HCT116 (cell line): ENCODE data around the gene TAPBPL. TPM values are rescaled to one million over a fixed set of nuclear protein-coding genes. Genes with fewer than 3 reads are reported as not detected.

ENCODE experiments used
- ATAC-seq: fragments of 200-7000 bp; cut with Tn5 transposase; 2 replicates; pipeline ENCODE4 v1.9.1; 2020; ENCODE audit warnings: mild to moderate bottlenecking, moderate library complexity
- BruUV-seq: library from RNA; stranded (reverse); fragments of 400-500 nt; replicated peaks from 2 replicates; lab custom pipeline; 2021; lab: Mats Ljungman, UMichigan
- CTCF ChIA-PET: fragments of 300-600 bp; sonication (Branson Sonifier 250); formaldehyde crosslinking; loops from one replicate; lab custom pipeline; 2021; ENCODE audit warnings: antibody characterized with exemption; lab: Charles Lee
- POLR2A ChIA-PET: fragments of 300-600, 350-600 bp; sonication (Branson Sonifier 250); formaldehyde crosslinking; loops from one replicate; lab custom pipeline; 2021; ENCODE audit warnings: antibody characterized with exemption; lab: Charles Lee
- RAD21 ChIA-PET, 2 experiments: fragments of 300-600 bp; sonication (Branson Sonifier 250); formaldehyde crosslinking; loops; one replicate each; lab custom pipeline; 2023; ENCODE audit warnings: low total read pairs in 2 of 2; ENCODE audit not compliant: uncharacterized antibody in 2 of 2, unreplicated experiment in 2 of 2, low non-redundant PET in 1 of 2; lab: Charles Lee
- DNase-seq: peaks from one replicate; pipeline ENCODE4 v3.0.0-alpha.2; 2010; ENCODE audit warnings: low read depth, low spot score
- H2AFZ ChIP-seq: fragments of 200-600 bp; shearing (Covaris generic), sonication (generic); 2 replicates; pipeline ENCODE4 v1.6.1; 2017; ENCODE audit warnings: low read depth, mixed run types, mixed read lengths, antibody characterized with exemption, low read length; ENCODE audit not compliant: poor library complexity, severe bottlenecking
- H3K27ac ChIP-seq: 2 replicates; pipeline ENCODE4 v1.5.1; 2012; ENCODE audit warnings: low read depth, low read length
- H3K27me3 ChIP-seq: fragments of 200-600 bp; sonication (generic); 2 replicates; pipeline ENCODE4 v1.6.1; 2016; ENCODE audit warnings: mixed run types, low read length, mixed read lengths; ENCODE audit not compliant: insufficient read depth
- H3K36me3 ChIP-seq, 2 experiments: fragments of 200-500 bp in 1 of 2; fragments of 200-600 bp in 1 of 2; sonication (Bioruptor generic) in 1 of 2; sonication (generic) in 1 of 2; 2 replicates each; pipeline versions ENCODE4 v1.5.1 to v1.6.1; 2014 to 2016; ENCODE audit warnings: low read length in 2 of 2, inconsistent platforms in 1 of 2, mixed read lengths in 1 of 2, mixed run types in 1 of 2; ENCODE audit not compliant: insufficient read depth in 2 of 2, control insufficient read depth in 1 of 2
- H3K4me1 ChIP-seq, 2 experiments: fragments of 200-600 bp in 1 of 2; sonication (generic) in 1 of 2; 2 replicates each; pipeline versions ENCODE4 v1.5.1 to v1.6.1; 2012 to 2017; ENCODE audit warnings: low read length in 2 of 2, inconsistent platforms in 1 of 2, mild to moderate bottlenecking in 1 of 2, mixed read lengths in 1 of 2, mixed run types in 1 of 2, moderate library complexity in 1 of 2; ENCODE audit not compliant: insufficient read depth in 2 of 2, control insufficient read depth in 1 of 2
- H3K4me2 ChIP-seq: fragments of 200-600 bp; sonication (generic); 2 replicates; pipeline ENCODE4 v1.6.1; 2017; ENCODE audit warnings: mixed run types, low read length, mixed read lengths
- H3K4me3 ChIP-seq, 2 experiments: fragments of 200-600 bp in 1 of 2; sonication (generic) in 1 of 2; replicated peaks in 1 of 2; 2 replicates each; pipeline ENCODE4 v1.5.1; 2011 to 2016; ENCODE audit warnings: low read length in 2 of 2, control low read depth in 1 of 2, low read depth in 1 of 2, mild to moderate bottlenecking in 1 of 2, mixed read lengths in 1 of 2, mixed run types in 1 of 2
- H3K79me2 ChIP-seq: fragments of 200-600 bp; sonication (generic); 2 replicates; pipeline ENCODE4 v1.6.1; 2017; ENCODE audit warnings: mild to moderate bottlenecking, mixed run types, low read length, moderate library complexity, mixed read lengths; ENCODE audit not compliant: insufficient read depth
- H3K9ac ChIP-seq: fragments of 200-600 bp; sonication (generic); 2 replicates; pipeline ENCODE4 v1.6.1; 2016; ENCODE audit warnings: low read length, mixed read lengths
- H3K9me2 ChIP-seq: fragments of 200-600 bp; sonication (generic), shearing (Covaris generic); 2 replicates; pipeline ENCODE4 v1.6.1; 2017; ENCODE audit warnings: mixed run types, mild to moderate bottlenecking, moderate library complexity; ENCODE audit not compliant: insufficient read depth
- H3K9me3 ChIP-seq, 2 experiments: fragments of 200-500 bp in 1 of 2; fragments of 200-600 bp in 1 of 2; sonication (Bioruptor generic) in 1 of 2; sonication (generic) in 1 of 2; 2 replicates each; pipeline ENCODE4 v1.6.1; 2014 to 2017; ENCODE audit warnings: low read length in 2 of 2, mixed read lengths in 2 of 2, inconsistent platforms in 1 of 2, low read depth in 1 of 2, mild to moderate bottlenecking in 1 of 2, mixed run types in 1 of 2, moderate library complexity in 1 of 2; ENCODE audit not compliant: control insufficient read depth in 1 of 2, insufficient read depth in 1 of 2
- H4K20me1 ChIP-seq: fragments of 200-600 bp; sonication (generic), shearing (Covaris generic); 2 replicates; pipeline ENCODE4 v1.6.1; 2017; ENCODE audit warnings: mixed run types, mild to moderate bottlenecking, moderate library complexity; ENCODE audit not compliant: insufficient read depth
- CBX3 ChIP-seq: IDR thresholded peaks from 2 replicates; pipeline ENCODE4 v1.6.1; 2012; ENCODE audit warnings: low read depth
- ELF1 ChIP-seq: IDR thresholded peaks from 2 replicates; pipeline ENCODE4 v1.6.1; 2012; ENCODE audit warnings: low read depth, borderline replicate concordance
- EZH2 ChIP-seq: fragments of 200-600 bp; sonication (generic); IDR thresholded peaks from 2 replicates; pipeline ENCODE4 v1.6.1; 2017; ENCODE audit warnings: antibody characterized with exemption, mixed run types
- JUND ChIP-seq: IDR thresholded peaks from 2 replicates; pipeline ENCODE4 v1.6.1; 2012
- POLR2A ChIP-seq: IDR thresholded peaks from 2 replicates; pipeline ENCODE4 v1.7.0; 2011; ENCODE audit warnings: borderline replicate concordance; ENCODE audit not compliant: insufficient read depth, insufficient read length; ENCODE audit errors: extremely low read depth
- POLR2AphosphoS5 ChIP-seq: IDR thresholded peaks from 2 replicates; pipeline ENCODE4 v1.6.1; 2011; ENCODE audit warnings: mild to moderate bottlenecking, low read depth, low read length, moderate library complexity
- ZFX ChIP-seq: fragments of 450-650 bp; IDR thresholded peaks from 2 replicates; pipeline ENCODE4 v1.6.1; 2017
- intact Hi-C: fragments of 100-400 bp; cut with micrococcal nuclease; formaldehyde crosslinking; loops from 2 replicates; pipeline ENCODE4 v1.10.0; 2022
- total RNA-seq: library from RNA; stranded (reverse); gene quantifications from one replicate; pipeline ENCODE4 v1.2.1, GENCODE V29; 2021; ENCODE audit not compliant: unreplicated experiment
- TF ChIP-seq, protein P1 (sequence below): IDR thresholded peaks from 2 replicates; pipeline ENCODE4 v1.6.1; 2012

TAPBPL gene
- total RNA-seq, 1 experiment from 2014 or later = 0.54 TPM

GRCh38 chr12:6416596-6416995, 35.2 kb upstream of the TAPBPL start:
- Histone ChIP-seq H3K4me1 (no peaks in the 10 kb centered on the region), H3K9me3 (no peaks in the 10 kb centered on the region), H3K27ac (no peak overlapping the region), H2AFZ (no peak overlapping the region), H3K9ac (no peak overlapping the region), H3K27me3 (no peaks in the 10 kb centered on the region), H3K4me2 (no peak overlapping the region), H3K36me3 (peaks cover 0 to 7% of the 10 kb centered on the region in 2 experiments; a peak in 1 of 4 replicates), H4K20me1 (no peaks in the 10 kb centered on the region), H3K4me3 (no peak overlapping the region), H3K79me2 (no peaks in the 10 kb centered on the region), H3K9me2 (no peaks in the 10 kb centered on the region; the same call in 1 of the 2 replicates)
- no peak for TF ChIP-seq ELF1
- TF ChIP-seq, protein P1, sequence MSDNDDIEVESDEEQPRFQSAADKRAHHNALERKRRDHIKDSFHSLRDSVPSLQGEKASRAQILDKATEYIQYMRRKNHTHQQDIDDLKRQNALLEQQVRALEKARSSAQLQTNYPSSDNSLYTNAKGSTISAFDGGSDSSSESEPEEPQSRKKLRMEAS = no peak
- no peak for TF ChIP-seq ZFX
- TF ChIP-seq POLR2A = no peak
- ChIA-PET CTCF (no interaction called here), RAD21 (no interaction called here), POLR2A (no interaction called here)
- no peak for DNase-seq
- BruUV-seq = no TSS peak
- ATAC-seq = no peak
- intact Hi-C loops = no loop called here

- ATAC-seq (no peak), DNase-seq (no peak)
- CTCF ChIA-PET = no interaction called here
- no TSS peak for BruUV-seq
- RAD21 ChIA-PET = no interaction called here
- TF ChIP-seq EZH2 = no peak
- no peak for TF ChIP-seq CBX3
- TF ChIP-seq JUND = no peak
- TF ChIP-seq POLR2AphosphoS5 = no peak
- TF ChIP-seq, all 23 proteins: peak for 0
- peaks cover 0 to 7% of the 10 kb centered on the region in 2 experiments; a peak in 1 of 4 replicates for H3K36me3 ChIP-seq
- H3K27ac ChIP-seq = no peak overlapping the region
- H3K9ac ChIP-seq = no peak overlapping the region
- H3K79me2 ChIP-seq = no peaks in the 10 kb centered on the region
- no peaks in the 10 kb centered on the region; the same call in 1 of the 2 replicates for H3K9me2 ChIP-seq
- intact Hi-C loops = no loop called here
- no peaks in the 10 kb centered on the region for H3K9me3 ChIP-seq
- no peaks in the 10 kb centered on the region for H3K27me3 ChIP-seq
- H2AFZ ChIP-seq = no peak overlapping the region
- H3K4me2 ChIP-seq = no peak overlapping the region
- POLR2A ChIA-PET = no interaction called here
- no peak overlapping the region for H3K4me3 ChIP-seq
- H4K20me1 ChIP-seq = no peaks in the 10 kb centered on the region
- H3K4me1 ChIP-seq = peaks cover 0 to 9% of the 10 kb centered on the region in 2 experiments; a peak in 3 of 4 replicates
Measured at GRCh38 chr12:6418796-6419195, 33.0 kb upstream of the TAPBPL start.
